Memory B cell (primary cell): ENCODE measurements around the gene COL2A1.

Source experiments
- ATAC-seq: fragments of 150-1000 bp; cut with Tn5 transposase; 2 replicates; pipeline ENCODE4 v1.10.0; 2021; ENCODE audit warnings: low read depth, mild to moderate bottlenecking, moderate library complexity
- DNase-seq, 2 donors: peaks; one replicate each; pipeline ENCODE4 v3.0.0; 2022; ENCODE audit warnings: low spot score in 2 of 2
- H3K27ac Mint-ChIP-seq: one replicate; pipeline ENCODE4 v1.8.0; 2022; ENCODE audit warnings: mild to moderate bottlenecking, moderate library complexity, mixed read lengths
- H3K27me3 Mint-ChIP-seq: one replicate; pipeline ENCODE4 v1.8.0; 2022; ENCODE audit warnings: mixed read lengths
- H3K36me3 Mint-ChIP-seq: one replicate; pipeline ENCODE4 v1.8.0; 2022; ENCODE audit warnings: mild to moderate bottlenecking, mixed read lengths
- H3K4me1 Mint-ChIP-seq: one replicate; pipeline ENCODE4 v1.8.0; 2022; ENCODE audit warnings: mixed read lengths
- H3K4me3 Mint-ChIP-seq: one replicate; pipeline ENCODE4 v1.8.0; 2022; ENCODE audit warnings: mild to moderate bottlenecking, moderate library complexity, mixed read lengths
- H3K9me3 Mint-ChIP-seq: one replicate; pipeline ENCODE4 v1.8.0; 2022; ENCODE audit warnings: mixed read lengths

The COL2A1 gene

GRCh38 chr12:47985596-47986290 is 18.5 kb downstream of the COL2A1 start:
- Mint-ChIP-seq H3K36me3 (no peaks in the 10 kb centered on the region), H3K4me3 (no peak overlapping the region), H3K27ac (no peak overlapping the region), H3K9me3 (no peaks in the 10 kb centered on the region), H3K27me3 (peaks cover 1% of the 10 kb centered on the region), H3K4me1 (peaks cover 21% of the 10 kb centered on the region)
- ATAC-seq: no peak
- no peak for DNase-seq

- ATAC-seq (no peak), DNase-seq (no peak)
- Mint-ChIP-seq H3K4me1 (peaks cover 7% of the 10 kb centered on the region), H3K27ac (no peak overlapping the region), H3K9me3 (no peaks in the 10 kb centered on the region), H3K4me3 (no peak overlapping the region), H3K27me3 (peaks cover 7% of the 10 kb centered on the region), H3K36me3 (no peaks in the 10 kb centered on the region)
These were observed 19.9 kb downstream of the COL2A1 start for GRCh38 chr12:47984331-47984801.

- H3K27me3 Mint-ChIP-seq: peaks cover 11% of the 10 kb centered on the region
- peaks cover 5% of the 10 kb centered on the region for H3K4me1 Mint-ChIP-seq
- no peak overlapping the region for H3K27ac Mint-ChIP-seq
- no peaks in the 10 kb centered on the region for H3K9me3 Mint-ChIP-seq
- H3K36me3 Mint-ChIP-seq: no peaks in the 10 kb centered on the region
- H3K4me3 Mint-ChIP-seq: no peak overlapping the region
- ATAC-seq (no peak), DNase-seq (no peak)
These were observed 20.6 kb downstream of the COL2A1 start for GRCh38 chr12:47983541-47984115.

GRCh38 chr12:47982770-47983169 is 21.5 kb downstream of the COL2A1 start:
- H3K36me3 Mint-ChIP-seq: no peaks in the 10 kb centered on the region
- peaks cover 11% of the 10 kb centered on the region for H3K27me3 Mint-ChIP-seq
- no peak for DNase-seq
- peaks cover 4% of the 10 kb centered on the region for H3K4me1 Mint-ChIP-seq
- H3K4me3 Mint-ChIP-seq: no peak overlapping the region
- H3K27ac Mint-ChIP-seq: no peak overlapping the region
- H3K9me3 Mint-ChIP-seq: no peaks in the 10 kb centered on the region
- no peak for ATAC-seq

GRCh38 chr12:47982311-47982710 is 22.0 kb downstream of the COL2A1 start:
- no peaks in the 10 kb centered on the region for H3K9me3 Mint-ChIP-seq
- H3K4me1 Mint-ChIP-seq: peaks cover 7% of the 10 kb centered on the region
- H3K4me3 Mint-ChIP-seq: no peak overlapping the region
- H3K36me3 Mint-ChIP-seq: peaks cover 1% of the 10 kb centered on the region
- no peak for DNase-seq
- peaks cover 11% of the 10 kb centered on the region for H3K27me3 Mint-ChIP-seq
- ATAC-seq: no peak
- no peak overlapping the region for H3K27ac Mint-ChIP-seq

GRCh38 chr12:47981496-47982260 is 22.6 kb downstream of the COL2A1 start:
- ATAC-seq: no peak
- peaks cover 11% of the 10 kb centered on the region for H3K27me3 Mint-ChIP-seq
- no peak overlapping the region for H3K4me3 Mint-ChIP-seq
- peaks cover 7% of the 10 kb centered on the region for H3K4me1 Mint-ChIP-seq
- H3K36me3 Mint-ChIP-seq: peaks cover 1% of the 10 kb centered on the region
- no peak for DNase-seq
- H3K27ac Mint-ChIP-seq: no peak overlapping the region
- H3K9me3 Mint-ChIP-seq: no peaks in the 10 kb centered on the region

- no peaks in the 10 kb centered on the region for H3K9me3 Mint-ChIP-seq
- DNase-seq: no peak
- no peak for ATAC-seq
- no peak overlapping the region for H3K27ac Mint-ChIP-seq
- peaks cover 1% of the 10 kb centered on the region for H3K36me3 Mint-ChIP-seq
- no peak overlapping the region for H3K4me3 Mint-ChIP-seq
- peaks cover 11% of the 10 kb centered on the region for H3K27me3 Mint-ChIP-seq
- peaks cover 5% of the 10 kb centered on the region for H3K4me1 Mint-ChIP-seq
These were observed 23.3 kb downstream of the COL2A1 start for GRCh38 chr12:47980779-47981495.

- no peak for DNase-seq
- no peaks in the 10 kb centered on the region for H3K9me3 Mint-ChIP-seq
- peaks cover 1% of the 10 kb centered on the region for H3K36me3 Mint-ChIP-seq
- peaks cover 11% of the 10 kb centered on the region for H3K27me3 Mint-ChIP-seq
- no peak for ATAC-seq
- no peak overlapping the region for H3K27ac Mint-ChIP-seq
- H3K4me1 Mint-ChIP-seq: peaks cover 5% of the 10 kb centered on the region
- H3K4me3 Mint-ChIP-seq: no peak overlapping the region
These were observed 24.1 kb downstream of the COL2A1 start for GRCh38 chr12:47980197-47980596.

- no peak overlapping the region for H3K27ac Mint-ChIP-seq
- H3K36me3 Mint-ChIP-seq: peaks cover 1% of the 10 kb centered on the region
- H3K9me3 Mint-ChIP-seq: no peaks in the 10 kb centered on the region
- H3K4me3 Mint-ChIP-seq: no peak overlapping the region
- DNase-seq (no peak), ATAC-seq (no peak)
- peaks cover 5% of the 10 kb centered on the region for H3K4me1 Mint-ChIP-seq
- peaks cover 11% of the 10 kb centered on the region for H3K27me3 Mint-ChIP-seq
These were observed 24.6 kb downstream of the COL2A1 start for GRCh38 chr12:47979686-47980085.

GRCh38 chr12:47979166-47979565 is 25.1 kb downstream of the COL2A1 start:
- Mint-ChIP-seq H3K27ac (no peak overlapping the region), H3K9me3 (no peaks in the 10 kb centered on the region), H3K27me3 (peaks cover 11% of the 10 kb centered on the region), H3K4me1 (peaks cover 5% of the 10 kb centered on the region), H3K4me3 (no peak overlapping the region), H3K36me3 (peaks cover 1% of the 10 kb centered on the region)
- DNase-seq (no peak), ATAC-seq (no peak)

GRCh38 chr12:47978598-47978873 is 25.7 kb downstream of the COL2A1 start:
- DNase-seq (no peak), ATAC-seq (no peak)
- Mint-ChIP-seq H3K4me3 (no peak overlapping the region), H3K4me1 (peaks cover 5% of the 10 kb centered on the region), H3K27me3 (peaks cover 11% of the 10 kb centered on the region), H3K36me3 (peaks cover 1% of the 10 kb centered on the region), H3K9me3 (no peaks in the 10 kb centered on the region), H3K27ac (no peak overlapping the region)

- no peak for ATAC-seq
- H3K9me3 Mint-ChIP-seq: no peaks in the 10 kb centered on the region
- H3K27ac Mint-ChIP-seq: no peak overlapping the region
- peaks cover 1% of the 10 kb centered on the region for H3K36me3 Mint-ChIP-seq
- no peak for DNase-seq
- no peak overlapping the region for H3K4me3 Mint-ChIP-seq
- peaks cover 11% of the 10 kb centered on the region for H3K27me3 Mint-ChIP-seq
- peaks cover 5% of the 10 kb centered on the region for H3K4me1 Mint-ChIP-seq
These were observed 26.3 kb downstream of the COL2A1 start for GRCh38 chr12:47977772-47978597.

- DNase-seq: no peak
- Mint-ChIP-seq H3K36me3 (peaks cover 1% of the 10 kb centered on the region), H3K4me3 (no peak overlapping the region), H3K4me1 (peaks cover 5% of the 10 kb centered on the region), H3K27ac (no peak overlapping the region), H3K27me3 (peaks cover 11% of the 10 kb centered on the region), H3K9me3 (no peaks in the 10 kb centered on the region)
- no peak for ATAC-seq
These were observed 27.1 kb downstream of the COL2A1 start for GRCh38 chr12:47977046-47977771.
